Measurements from ENCODE around the gene NUP62.
A peak's percentile ranks its signal among the peaks of the same experiment; 100 is the strongest.

NUP62 gene

DNA sequence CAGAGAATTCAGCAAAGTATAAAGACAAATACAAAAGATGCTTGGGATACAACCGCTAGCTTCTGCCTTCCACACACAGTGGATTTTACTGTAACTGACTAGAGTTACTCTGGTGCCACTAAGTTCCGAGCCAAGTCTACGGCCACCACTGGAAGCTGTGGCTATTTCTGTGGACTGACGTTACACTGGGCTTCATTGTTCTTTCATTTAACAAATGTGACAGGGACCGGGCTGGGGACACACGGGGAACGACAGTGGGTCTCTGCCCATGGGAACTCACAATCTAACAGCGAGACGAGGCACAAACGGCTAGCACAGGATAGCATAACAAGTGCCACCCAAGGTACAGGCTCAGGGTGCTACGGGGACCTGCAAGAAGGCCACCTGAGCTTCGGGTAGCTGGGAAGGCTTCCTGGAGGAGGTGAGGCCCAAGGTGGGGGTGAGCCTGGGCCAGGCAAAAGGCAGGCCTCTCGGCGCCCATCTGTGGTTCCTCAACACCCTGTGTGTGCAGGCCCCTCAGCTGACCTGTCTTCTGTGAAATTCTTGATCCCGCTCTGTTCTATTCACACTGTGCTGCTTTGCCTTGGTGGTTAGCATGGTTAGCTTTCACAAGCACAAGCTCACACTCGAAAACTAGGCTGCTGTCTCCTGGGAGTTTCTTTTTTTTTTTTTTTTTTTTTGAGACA is 22.3 kb downstream of the NUP62 start:
- no peak for DNase-seq (ENCODE audit: low read depth, low spot score)

DNA sequence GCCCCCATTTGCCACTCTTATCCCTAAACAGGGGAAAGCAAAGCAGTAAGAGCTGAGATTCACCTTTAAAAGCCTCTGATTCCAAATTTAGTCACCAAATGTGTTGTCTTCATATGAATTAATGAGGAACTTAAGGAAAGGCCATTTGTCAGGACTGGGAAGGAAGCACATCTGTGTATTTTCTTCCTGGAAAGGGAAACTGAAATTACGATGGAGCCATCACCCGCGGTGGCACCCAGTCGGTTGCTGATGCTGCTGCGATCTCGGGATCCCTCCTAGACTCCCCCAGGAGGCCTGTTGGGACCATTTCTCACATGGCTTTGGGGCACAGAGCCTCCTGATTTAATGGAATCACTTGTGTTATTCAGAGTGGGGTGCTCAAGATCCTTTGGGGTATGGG is 25.2 kb downstream of the NUP62 start:
- no peak for DNase-seq (ENCODE audit: low read depth, low spot score)

DNA sequence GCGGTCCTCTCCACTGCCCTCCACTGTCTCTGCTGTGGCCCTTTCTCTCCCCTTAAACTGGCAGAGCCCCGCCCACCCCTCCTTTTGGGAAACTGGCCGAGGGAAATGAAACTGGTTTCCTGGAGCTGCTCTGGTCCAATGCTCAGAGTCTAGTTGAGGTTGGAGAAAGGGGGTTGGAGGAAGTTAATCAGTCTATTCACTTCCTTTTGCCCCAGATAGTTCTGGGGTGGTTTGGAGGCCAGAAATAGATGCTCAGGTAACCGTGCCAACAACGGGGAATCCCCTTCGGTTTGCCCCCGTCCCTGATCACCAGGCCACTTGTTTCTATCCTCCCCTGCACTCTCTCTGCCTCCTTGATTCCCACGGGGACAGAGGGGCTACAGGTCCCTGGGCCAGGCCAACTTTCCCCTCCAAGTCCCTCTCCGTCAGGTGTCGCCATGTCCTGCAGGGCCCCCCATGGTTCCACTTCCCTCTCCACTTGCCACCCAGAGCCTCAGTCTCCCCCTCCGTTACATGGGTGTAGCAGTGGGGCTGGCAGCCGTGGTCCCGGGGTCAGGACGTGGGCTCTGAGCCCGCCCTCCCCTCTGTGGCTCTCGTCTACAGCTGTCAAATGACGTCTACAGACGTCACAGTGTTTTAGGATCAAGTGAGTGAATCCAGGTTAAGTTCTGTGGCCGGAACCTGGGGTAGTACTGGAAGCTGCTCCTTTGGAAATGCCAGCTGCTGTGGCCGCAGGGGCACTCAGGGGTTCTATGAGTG is 32.3 kb downstream of the NUP62 start, which contains the start of gene IL4I1:
Gene IL4I1 (minus strand): TSS at position 25 of the 759 bp plus-strand sequence. CDS start 727 bp downstream, outside the sequence.
- DNase-seq (ENCODE audit: low read depth, low spot score) = no peak

DNA sequence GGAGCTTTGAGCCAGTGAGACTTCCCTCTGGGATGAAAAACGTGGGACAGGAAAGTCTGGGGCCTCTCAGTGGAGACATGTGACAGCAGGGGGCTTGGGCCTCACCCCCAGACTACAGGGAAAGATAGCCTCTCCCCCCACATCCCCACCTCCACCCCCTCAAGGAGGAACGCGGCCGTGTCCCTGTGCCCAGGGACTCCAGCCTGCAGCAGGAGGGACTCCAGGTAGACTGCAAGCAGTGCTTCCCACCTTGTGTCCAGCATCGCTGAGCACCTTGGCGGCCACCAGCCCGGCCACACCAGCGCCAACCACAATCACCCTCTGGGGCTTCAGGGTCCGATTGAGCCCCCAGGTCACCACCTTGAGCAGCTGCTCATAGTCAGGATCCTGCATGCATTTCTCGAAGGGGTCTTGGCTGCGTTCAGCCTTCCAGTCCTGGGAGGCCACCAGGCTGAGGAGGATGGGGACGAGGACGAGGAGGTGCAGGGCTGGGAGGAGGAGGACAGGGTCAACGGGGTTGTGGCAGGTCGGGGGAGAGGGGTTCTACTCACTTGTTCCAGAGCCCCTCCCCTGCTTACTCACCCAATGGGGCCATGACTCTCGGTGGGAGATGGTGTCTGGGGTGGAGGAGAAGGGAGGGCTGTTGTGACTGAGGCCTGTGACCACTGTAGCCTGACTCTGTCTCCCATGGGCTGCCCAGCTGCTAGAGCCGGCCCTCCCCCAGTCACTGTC is 33.6 kb downstream of the NUP62 start:
- DNase-seq (ENCODE audit: low read depth, low spot score) = no peak

DNA sequence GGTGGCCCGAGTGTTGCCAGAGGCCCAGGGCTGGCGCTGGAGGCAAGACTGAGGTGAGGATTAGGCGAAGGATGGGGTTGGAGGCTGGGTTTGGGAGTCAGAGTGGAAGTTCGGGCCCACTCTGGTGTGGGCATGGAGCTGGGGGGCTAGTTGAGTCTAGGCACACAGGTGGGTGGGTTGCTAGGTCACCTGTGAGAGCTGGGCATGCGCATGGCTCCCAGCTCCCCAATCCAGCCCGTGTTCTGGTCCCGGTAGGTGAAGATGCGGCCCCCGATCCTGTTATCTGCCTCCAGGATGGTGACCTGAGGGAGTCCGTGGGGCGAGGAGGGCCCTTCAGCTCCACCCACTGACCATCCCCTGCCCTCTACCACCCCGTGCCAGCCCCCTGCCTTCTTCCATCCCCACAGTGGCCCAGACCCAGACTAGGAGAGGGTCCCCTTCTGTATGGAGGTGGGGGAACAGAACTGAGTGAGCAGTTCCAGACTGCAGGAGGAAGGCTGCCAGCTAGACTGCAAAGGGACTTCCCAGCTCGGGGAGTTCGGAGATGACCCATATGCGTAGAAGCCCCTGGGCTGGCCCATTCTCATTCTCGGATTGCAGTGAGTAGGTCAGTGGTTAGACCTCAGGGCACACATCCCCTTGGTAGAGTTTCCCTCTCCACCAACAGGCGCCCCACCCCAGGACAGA is 34.3 kb downstream of the NUP62 start:
- no peak for DNase-seq (ENCODE audit: low read depth, low spot score)

DNA sequence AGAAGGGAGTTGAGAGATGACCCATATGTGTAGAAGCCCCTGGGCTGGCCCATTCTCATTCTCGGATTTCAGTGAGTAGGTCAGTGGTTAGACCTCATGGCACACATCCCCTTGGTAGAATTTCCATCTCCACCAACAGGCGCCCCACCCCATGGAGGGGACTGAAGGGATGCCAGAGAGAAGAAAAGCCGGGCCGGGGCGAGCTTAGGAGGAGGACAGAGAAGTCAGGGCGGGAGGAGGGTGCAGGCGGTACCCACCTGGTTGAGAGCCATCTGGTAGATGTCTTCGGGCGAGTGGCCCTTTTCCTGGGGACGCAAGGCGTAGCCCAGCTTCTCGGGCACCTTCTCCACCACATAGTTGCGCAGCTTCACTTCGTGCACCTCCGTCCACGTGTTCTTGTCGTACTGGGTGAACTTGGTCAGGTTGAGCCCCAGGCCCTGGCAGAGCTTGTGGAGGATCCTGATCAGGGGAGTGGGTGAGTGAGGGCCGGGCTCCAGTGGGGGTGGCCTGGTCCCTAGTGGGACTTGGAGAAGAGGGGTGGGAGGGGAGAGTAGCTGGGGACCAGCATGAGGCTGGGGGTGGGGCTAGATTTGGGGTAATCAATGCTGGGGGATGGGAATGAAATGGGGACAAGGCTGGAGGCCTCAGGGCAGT is 35.2 kb downstream of the NUP62 start:
- DNase-seq (ENCODE audit: low read depth, low spot score) = no peak

DNA sequence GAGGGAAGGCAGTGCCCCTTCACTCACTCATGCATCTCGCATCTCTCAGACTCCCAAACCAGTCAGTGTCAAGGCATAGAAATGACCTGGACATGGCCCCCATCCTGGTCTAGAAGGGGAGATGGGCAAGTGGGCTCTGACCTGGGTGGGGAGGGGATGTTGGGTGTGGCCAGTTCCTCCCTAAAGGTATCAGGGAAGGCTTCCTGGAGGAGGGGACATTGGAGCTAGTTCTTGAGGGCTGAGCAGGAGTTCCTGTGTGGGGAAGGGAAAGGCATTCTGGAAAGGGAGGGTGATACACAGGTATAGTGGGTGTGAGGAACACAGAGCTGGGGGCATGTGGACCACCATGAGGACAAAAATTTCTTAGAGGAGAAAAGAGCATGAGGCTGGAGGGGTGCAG is 36.6 kb downstream of the NUP62 start:
- DNase-seq (ENCODE audit: low read depth, low spot score) = no peak

DNA sequence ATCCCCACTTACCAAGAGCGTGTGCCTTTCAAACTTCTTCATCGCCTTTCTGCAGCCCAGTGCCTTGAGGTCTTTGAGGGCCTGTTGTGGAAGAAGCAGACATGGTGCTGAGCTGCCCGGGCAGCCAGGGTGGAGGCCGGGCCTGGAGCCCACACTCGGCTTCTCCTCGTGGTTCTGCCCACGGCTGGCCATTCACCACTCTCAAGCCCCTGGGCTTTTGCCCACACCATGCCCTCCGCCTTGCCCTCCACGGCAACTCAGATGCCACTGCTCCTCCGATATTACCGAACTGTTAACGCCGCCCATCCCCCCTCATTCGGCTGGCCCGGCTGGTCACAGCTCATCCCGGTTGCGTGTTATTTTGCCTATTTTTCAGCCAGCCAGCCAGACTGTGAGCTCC is 37.9 kb downstream of the NUP62 start:
- no peak for DNase-seq (ENCODE audit: low read depth, low spot score)

DNA sequence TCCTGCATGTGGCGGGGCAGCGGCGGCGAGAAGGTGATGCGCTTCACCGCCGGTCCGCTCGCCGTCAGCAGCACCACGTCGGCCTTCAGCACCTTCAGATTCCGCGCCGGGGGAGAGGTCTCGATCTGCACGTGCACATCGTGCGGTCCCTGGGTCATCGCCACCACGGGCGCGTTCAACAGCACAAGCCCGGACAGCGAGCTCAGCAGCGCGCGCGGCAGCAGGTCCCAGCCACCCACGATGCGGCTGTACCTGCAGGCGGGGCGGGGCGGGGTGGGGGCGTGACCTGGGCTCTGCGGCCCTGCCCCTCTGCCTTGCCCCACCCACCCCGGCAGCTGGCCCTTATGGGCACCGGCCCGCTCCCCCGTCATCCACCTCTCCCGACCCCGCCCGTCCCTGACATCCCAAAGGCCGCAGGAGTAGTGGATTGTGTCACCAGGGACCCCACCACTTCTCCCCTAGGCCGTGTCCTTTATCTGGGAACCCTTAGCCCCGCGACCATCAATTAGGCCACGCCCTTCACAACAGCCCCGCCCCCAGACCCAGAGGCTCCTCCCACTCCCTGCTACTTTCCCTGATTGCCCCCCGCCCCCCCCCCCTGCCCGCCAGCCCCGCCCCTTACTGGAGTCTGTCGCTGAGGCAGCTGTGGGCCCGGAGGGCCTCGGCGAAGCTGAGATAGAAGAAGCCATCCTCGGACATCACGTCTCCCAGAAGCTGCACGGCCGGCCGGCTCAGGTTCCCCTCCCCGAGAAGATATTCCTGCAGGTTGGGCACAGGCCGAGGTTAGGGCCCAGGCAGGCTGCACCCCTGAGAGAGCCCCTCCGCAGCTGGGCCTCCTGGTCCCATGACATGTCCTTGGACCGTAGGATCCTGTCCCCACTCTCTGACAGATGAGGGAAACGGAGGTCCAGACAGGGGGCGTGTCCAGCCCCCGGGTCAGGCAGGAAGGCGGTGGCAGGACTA is 38.7 kb downstream of the NUP62 start:
- no peak for DNase-seq (ENCODE audit: low read depth, low spot score)

DNA sequence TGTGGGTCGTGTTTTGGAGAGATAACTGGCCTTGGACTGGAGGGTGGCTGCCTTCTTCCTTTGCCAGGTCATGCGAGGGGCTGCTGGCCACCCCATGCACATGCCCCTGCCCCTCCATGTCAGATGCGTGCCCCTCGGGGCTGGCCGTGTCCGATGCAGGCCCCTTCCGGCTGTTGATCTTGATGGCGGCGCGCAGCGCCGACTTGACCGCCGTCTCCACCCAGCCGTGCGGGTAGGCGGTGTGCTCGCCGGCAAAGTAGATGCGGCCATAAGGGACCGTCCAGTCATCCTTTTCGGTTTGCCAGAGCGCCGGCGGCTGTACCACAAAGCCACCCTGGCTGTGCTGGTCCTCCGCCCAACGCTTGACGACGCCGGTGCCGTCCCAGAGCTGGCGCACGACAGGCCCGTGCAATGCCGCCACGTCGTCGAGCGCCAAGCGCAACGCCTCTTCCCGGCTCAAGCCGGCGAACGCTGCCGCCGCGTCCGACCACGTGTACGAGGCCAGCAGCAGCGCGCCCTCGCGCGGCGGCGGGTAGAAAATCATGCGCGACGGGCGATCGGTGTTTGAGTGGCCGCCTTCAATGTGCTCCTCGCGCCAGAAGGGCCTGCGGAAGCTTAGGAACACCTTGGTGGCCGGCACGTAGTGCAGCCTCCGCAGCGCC is 39.5 kb downstream of the NUP62 start:
- DNase-seq (ENCODE audit: low read depth, low spot score) = peak; percentile 46

DNA sequence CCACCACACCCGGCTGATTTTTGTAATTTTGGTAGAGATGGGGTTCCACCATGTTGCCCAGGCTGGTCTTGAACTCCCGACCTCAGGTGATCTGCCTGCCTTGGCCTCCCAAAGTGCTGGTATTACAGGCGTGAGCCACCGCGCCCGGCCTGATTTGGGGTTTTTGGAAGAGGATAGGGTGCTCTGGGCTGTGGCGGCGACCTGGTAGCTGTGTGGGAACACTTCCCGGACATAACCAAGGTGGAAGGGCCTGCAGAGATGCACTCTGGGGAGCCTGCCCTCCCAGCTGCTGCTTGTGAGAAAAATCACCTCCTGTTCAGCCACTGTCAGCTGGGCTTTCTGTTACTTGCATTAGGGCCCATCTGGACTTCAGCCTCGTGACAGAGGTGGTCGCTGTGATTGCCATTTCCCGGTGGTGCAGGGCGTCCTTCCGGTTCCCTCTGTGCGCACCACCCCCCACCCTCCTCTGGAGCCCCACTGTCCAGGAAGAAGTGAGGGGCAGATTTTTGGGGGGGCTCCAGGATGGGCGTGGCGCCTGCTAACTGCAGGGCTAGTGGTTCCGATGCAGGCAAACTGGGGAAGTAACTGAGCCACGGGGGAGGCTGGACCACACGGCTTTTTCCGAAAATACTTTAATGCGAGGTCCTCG is 40.1 kb downstream of the NUP62 start:
- DNase-seq (ENCODE audit: low read depth, low spot score) = no peak

DNA sequence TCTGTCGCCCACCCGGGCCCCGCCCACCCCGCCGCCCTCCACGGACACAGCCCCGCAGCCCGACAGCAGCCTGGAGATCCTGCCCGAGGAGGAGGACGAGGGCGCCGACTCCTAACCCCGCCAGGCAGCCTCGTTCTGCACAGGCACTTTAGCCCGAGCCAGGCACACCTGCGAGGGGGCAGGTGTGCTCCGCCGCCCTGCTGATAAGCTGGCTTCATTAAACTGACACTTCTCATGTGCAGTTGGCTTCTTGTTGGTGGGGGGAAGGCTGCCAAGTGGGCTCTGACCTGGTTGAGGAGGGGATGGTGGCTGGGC is 40.8 kb downstream of the NUP62 start:
- no peak for DNase-seq (ENCODE audit: low read depth, low spot score)

DNA sequence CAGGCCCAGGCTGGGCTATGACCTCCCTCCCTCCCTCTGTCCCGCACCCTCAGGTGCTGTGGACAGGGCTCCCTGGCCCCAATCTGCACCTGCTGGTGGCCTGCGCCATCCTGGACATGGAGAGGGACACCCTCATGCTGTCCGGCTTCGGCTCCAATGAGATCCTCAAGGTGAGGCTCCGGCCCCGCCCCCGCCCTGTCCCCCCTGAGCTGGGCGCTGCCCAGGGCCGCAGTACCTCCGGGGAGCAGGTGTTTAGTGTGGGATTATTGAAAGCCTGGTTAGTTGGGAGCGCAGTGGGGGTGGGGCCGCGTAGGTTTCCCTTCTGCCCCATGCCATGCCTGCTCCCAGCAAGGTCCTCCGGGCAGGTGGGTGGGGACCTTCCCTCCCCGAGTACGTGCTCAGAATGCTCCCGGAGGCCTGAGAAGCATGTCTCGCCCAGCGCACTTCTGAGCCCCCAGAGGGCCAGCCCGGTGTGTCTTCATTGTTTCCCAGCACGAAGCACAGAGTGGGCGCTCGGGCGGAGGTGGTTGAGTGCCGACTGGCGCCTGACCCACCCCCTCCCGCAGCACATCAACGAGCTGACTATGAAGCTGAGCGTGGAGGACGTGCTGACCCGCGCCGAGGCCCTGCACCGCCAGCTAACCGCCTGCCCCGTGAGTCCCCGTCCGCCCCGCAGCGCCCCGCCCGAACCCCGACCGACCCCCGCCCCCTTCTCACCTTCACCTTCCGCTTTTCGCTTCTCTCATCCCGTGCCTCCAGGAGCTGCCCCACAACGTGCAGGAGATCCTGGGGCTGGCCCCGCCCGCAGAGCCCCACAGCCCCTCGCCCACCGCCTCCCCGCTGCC is 41.4 kb downstream of the NUP62 start:
- DNase-seq (ENCODE audit: low read depth, low spot score) = no peak

DNA sequence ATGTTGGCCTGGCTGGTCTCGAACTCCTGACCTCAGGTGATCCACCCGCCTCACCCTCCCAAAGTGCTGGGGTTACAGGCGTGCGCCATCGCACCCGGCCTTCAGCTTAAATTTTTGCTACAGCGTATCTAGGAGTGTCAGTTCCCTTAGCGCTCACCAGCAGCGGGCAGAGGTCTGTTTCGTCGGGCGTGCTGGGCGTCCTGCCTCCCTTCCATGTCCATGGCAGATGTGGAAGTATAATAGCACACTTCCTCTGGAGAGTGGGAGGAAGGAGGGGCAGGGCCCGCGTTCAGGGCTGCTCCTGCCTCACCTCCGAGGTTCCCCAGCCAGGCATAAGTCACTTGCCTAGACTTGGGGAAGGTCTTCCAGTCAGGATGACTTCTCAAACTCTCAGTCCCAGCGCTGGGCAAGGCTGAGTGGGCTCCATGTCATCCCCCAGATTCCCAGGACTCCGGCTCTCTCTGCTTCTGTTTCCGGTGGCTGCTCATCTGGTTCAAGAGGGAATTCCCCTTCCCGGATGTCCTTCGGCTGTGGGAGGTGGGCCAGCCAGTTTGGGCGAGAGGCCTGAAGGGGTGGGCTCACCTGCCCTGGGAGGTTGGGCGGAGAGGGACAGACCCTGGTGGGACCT is 42.2 kb downstream of the NUP62 start:
- DNase-seq (ENCODE audit: low read depth, low spot score) = no peak

DNA sequence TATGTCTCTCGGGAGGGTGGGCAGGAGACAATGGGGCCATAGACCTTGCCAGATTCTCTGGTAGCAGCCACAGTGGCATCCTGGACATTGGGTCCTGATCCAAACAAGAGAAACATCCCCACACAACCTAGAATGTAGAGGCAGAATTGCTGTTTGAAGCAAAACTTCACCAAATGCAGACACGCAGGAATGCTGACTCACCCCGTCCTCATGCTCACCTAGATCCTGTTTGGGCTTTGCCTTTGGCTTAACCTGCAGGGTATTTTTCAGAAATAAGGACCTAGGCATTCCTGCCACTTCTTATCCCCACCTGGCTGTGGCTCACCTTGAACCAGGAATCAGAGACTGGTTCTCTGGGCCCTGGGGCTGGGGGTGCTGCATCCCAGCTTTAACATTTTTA is 44.5 kb downstream of the NUP62 start:
- DNase-seq (ENCODE audit: low read depth, low spot score) = no peak

DNA sequence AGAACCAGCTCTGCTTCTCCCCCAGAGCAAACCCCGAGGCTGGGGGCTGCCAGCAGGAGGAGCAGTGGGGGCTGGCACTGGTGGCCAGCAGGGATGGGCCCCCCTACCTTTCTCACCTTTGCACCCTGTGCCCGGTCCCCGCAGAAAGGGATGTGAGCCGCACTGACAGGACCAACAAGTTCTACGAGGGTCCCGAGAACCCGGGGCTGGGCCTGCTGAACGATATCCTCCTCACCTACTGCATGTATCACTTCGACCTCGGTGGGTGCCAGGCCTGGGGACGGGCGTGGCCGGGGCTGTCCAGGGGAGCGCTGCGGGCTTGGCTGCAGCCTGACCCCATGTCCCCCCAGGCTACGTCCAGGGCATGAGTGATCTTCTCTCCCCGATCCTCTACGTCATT is 45.2 kb downstream of the NUP62 start:
- DNase-seq (ENCODE audit: low read depth, low spot score) = no peak

DNA sequence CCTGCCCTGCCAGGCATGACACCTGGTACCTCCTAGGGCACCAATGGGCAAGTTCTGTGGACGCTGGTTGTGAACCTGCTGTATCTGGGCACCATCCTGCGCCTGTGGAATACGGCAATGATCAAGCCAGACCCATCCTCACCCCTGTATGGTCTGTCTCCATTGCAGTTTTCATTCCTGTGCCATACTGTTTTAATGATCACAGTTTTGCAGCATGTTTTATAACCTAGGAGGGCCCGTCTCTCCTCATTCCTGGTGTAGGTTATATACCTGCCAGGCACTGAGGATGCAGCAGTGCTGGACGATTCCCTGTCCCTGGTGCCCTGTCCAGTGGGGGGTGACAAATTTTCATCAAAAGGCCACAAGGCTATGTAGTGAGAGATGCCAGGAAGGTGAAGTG is 46.2 kb downstream of the NUP62 start:
- DNase-seq (ENCODE audit: low read depth, low spot score) = no peak

DNA sequence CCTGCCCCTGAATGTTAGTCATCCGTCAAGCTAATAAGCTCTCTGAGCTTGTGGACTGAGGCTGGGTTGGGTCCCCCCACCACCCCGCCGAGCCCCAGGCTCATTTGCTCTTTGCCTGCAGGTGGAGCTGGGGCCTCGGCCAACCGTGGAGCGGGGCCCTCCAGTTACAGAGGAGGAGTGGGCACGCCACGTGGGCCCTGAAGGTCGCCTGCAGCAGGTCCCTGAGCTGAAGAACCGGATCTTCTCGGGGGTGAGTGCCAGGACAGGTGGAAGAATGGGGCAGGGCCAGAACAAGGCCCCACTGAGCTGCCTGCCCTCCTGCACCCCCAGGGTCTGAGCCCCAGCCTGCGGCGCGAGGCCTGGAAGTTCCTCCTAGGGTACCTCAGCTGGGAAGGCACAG is 46.7 kb downstream of the NUP62 start:
- DNase-seq (ENCODE audit: low read depth, low spot score) = no peak
